ENCODE results near the gene CHST10. TPM values are rescaled to one million over a fixed set of nuclear protein-coding genes. Genes with fewer than 3 reads are reported as not detected.

Gene CHST10
- total RNA-seq, 1 experiment from 2014 or later = not detected

- POLR2A ChIA-PET = no interaction called here
- H3K9me3 Mint-ChIP-seq (ENCODE audit: unreplicated experiment) = no peaks in the 10 kb centered on the region
- no peaks in the 10 kb centered on the region for H3K4me1 Mint-ChIP-seq (ENCODE audit: low read depth, unreplicated experiment)
- TF ChIP-seq CTCF (IDR thresholded peaks at IDR 0.05; ENCODE audit: insufficient read depth in 1 of 2, low read depth in 1 of 2, low read length in 1 of 2, severe bottlenecking in 1 of 2, unreplicated experiment in 1 of 2) = no peak
- intact Hi-C loops (cut with micrococcal nuclease; ENCODE audit: unreplicated experiment) = no loop called here
- BruUV-seq (replicated peaks) = no TSS peak
- H3K27me3 ChIP-seq (replicated peaks; ENCODE audit: control insufficient read depth, insufficient read depth, low read length) = no peaks in the 10 kb centered on the region
- H3K4me1 ChIP-seq = no peaks in the 10 kb centered on the region
- peaks cover 6% of the 10 kb centered on the region for H3K27me3 Mint-ChIP-seq (ENCODE audit: insufficient read depth, unreplicated experiment)
- H3K4me3 Mint-ChIP-seq (ENCODE audit: unreplicated experiment) = no peak overlapping the region
- DNase-seq = no peak
- H3K36me3 ChIP-seq (ENCODE audit: control insufficient read depth, insufficient read depth, low read length) = no peaks in the 10 kb centered on the region
- CTCF ChIA-PET = no interaction called here
- H3K27ac Mint-ChIP-seq (ENCODE audit: unreplicated experiment) = no peak overlapping the region
- H3K4me3 ChIP-seq (ENCODE audit: low read depth, low read length) = no peak overlapping the region
- no peaks in the 10 kb centered on the region for H3K9me3 ChIP-seq
- H3K36me3 Mint-ChIP-seq (ENCODE audit: insufficient read depth, unreplicated experiment) = no peaks in the 10 kb centered on the region
Observed at GRCh38 chr2:100413571-100413970, 3.9 kb downstream of the CHST10 start.

GRCh38 chr2:100412881-100413321, 4.6 kb downstream of the CHST10 start:
- TF ChIP-seq CTCF (IDR thresholded peaks at IDR 0.05; ENCODE audit: insufficient read depth in 1 of 2, low read depth in 1 of 2, low read length in 1 of 2, severe bottlenecking in 1 of 2, unreplicated experiment in 1 of 2) = no peak
- POLR2A ChIA-PET = no interaction called here
- no peaks in the 10 kb centered on the region for H3K9me3 Mint-ChIP-seq (ENCODE audit: unreplicated experiment)
- Histone ChIP-seq H3K27me3 (replicated peaks; ENCODE audit: control insufficient read depth, insufficient read depth, low read length) (no peaks in the 10 kb centered on the region; the same call in 1 of the 2 replicates), H3K36me3 (ENCODE audit: control insufficient read depth, insufficient read depth, low read length) (no peaks in the 10 kb centered on the region), H3K4me1 (no peaks in the 10 kb centered on the region), H3K4me3 (ENCODE audit: low read depth, low read length) (no peak overlapping the region), H3K9me3 (no peaks in the 10 kb centered on the region)
- no peaks in the 10 kb centered on the region for H3K4me1 Mint-ChIP-seq (ENCODE audit: low read depth, unreplicated experiment)
- no TSS peak for BruUV-seq (replicated peaks)
- H3K27me3 Mint-ChIP-seq (ENCODE audit: insufficient read depth, unreplicated experiment) = peaks cover 9% of the 10 kb centered on the region
- H3K36me3 Mint-ChIP-seq (ENCODE audit: insufficient read depth, unreplicated experiment) = no peaks in the 10 kb centered on the region
- H3K27ac Mint-ChIP-seq (ENCODE audit: unreplicated experiment) = no peak overlapping the region
- no peak for DNase-seq
- CTCF ChIA-PET = no interaction called here
- intact Hi-C loops (cut with micrococcal nuclease; ENCODE audit: unreplicated experiment) = no loop called here
- no peak overlapping the region for H3K4me3 Mint-ChIP-seq (ENCODE audit: unreplicated experiment)

- no peaks in the 10 kb centered on the region for H3K4me1 ChIP-seq
- Mint-ChIP-seq H3K27ac (ENCODE audit: unreplicated experiment) (no peak overlapping the region), H3K9me3 (ENCODE audit: unreplicated experiment) (no peaks in the 10 kb centered on the region), H3K27me3 (ENCODE audit: insufficient read depth, unreplicated experiment) (peaks cover 9% of the 10 kb centered on the region), H3K4me1 (ENCODE audit: low read depth, unreplicated experiment) (no peaks in the 10 kb centered on the region), H3K4me3 (ENCODE audit: unreplicated experiment) (no peak overlapping the region), H3K36me3 (ENCODE audit: insufficient read depth, unreplicated experiment) (no peaks in the 10 kb centered on the region)
- intact Hi-C loops (cut with micrococcal nuclease; ENCODE audit: unreplicated experiment) = no loop called here
- POLR2A ChIA-PET = no interaction called here
- DNase-seq = no peak
- BruUV-seq (replicated peaks) = no TSS peak
- H3K36me3 ChIP-seq (ENCODE audit: control insufficient read depth, insufficient read depth, low read length) = no peaks in the 10 kb centered on the region
- CTCF ChIA-PET = no interaction called here
- no peaks in the 10 kb centered on the region; the same call in 1 of the 2 replicates for H3K27me3 ChIP-seq (replicated peaks; ENCODE audit: control insufficient read depth, insufficient read depth, low read length)
- H3K4me3 ChIP-seq (ENCODE audit: low read depth, low read length) = no peak overlapping the region
- no peak for TF ChIP-seq CTCF (IDR thresholded peaks at IDR 0.05; ENCODE audit: insufficient read depth in 1 of 2, low read depth in 1 of 2, low read length in 1 of 2, severe bottlenecking in 1 of 2, unreplicated experiment in 1 of 2)
- H3K9me3 ChIP-seq = no peaks in the 10 kb centered on the region
Observed at GRCh38 chr2:100412466-100412865, 5.0 kb downstream of the CHST10 start.
